DND-41 (cell line): Measurements from ENCODE around the gene ACSF3.

Experiments
- ATAC-seq: fragments of 200-7000 bp; cut with Tn5 transposase; 3 replicates; pipeline ENCODE4 v1.9.1; 2021; ENCODE audit warnings: low read depth; ENCODE audit not compliant: insufficient read depth
- DNase-seq: peaks from one replicate; pipeline ENCODE4 v3.0.0-alpha.2; 2020
- H2AFZ ChIP-seq: 2 replicates; pipeline ENCODE4 v1.6.0; 2012; ENCODE audit warnings: low read depth, low read length
- H3K27ac ChIP-seq: 2 replicates; pipeline ENCODE4 v1.5.1; 2012; ENCODE audit warnings: low read length, inconsistent platforms
- H3K27me3 ChIP-seq: fragments of 200-600 bp; sonication (generic); 2 replicates; pipeline ENCODE4 v1.6.0; 2012; ENCODE audit warnings: low read length, mild to moderate bottlenecking, inconsistent platforms; ENCODE audit not compliant: insufficient read depth, poor library complexity
- H3K36me3 ChIP-seq: 2 replicates; pipeline ENCODE4 v1.5.1; 2012; ENCODE audit warnings: low read length, inconsistent platforms; ENCODE audit not compliant: insufficient read depth
- H3K4me1 ChIP-seq: 2 replicates; pipeline ENCODE4 v1.5.1; 2012; ENCODE audit warnings: mild to moderate bottlenecking, low read length; ENCODE audit not compliant: insufficient read depth
- H3K4me2 ChIP-seq: 2 replicates; pipeline ENCODE4 v1.6.0; 2012; ENCODE audit warnings: mild to moderate bottlenecking, moderate library complexity, low read length, inconsistent platforms; ENCODE audit not compliant: insufficient read depth
- H3K4me3 ChIP-seq, 2 experiments: fragments of 200-600 bp in 1 of 2; shearing (Covaris generic) in 1 of 2; 2 replicates each; pipeline ENCODE4 v1.5.1; 2012 to 2016; ENCODE audit warnings: inconsistent platforms in 2 of 2, low read length in 2 of 2, mild to moderate bottlenecking in 2 of 2, low read depth in 1 of 2, moderate library complexity in 1 of 2
- H3K79me2 ChIP-seq: 2 replicates; pipeline ENCODE4 v1.6.0; 2012; ENCODE audit warnings: low read length, inconsistent platforms; ENCODE audit not compliant: insufficient read depth
- H3K9ac ChIP-seq: 2 replicates; pipeline ENCODE4 v1.6.0; 2012; ENCODE audit warnings: low read depth, mild to moderate bottlenecking, inconsistent platforms, low read length, moderate library complexity
- H3K9me3 ChIP-seq: 2 replicates; pipeline ENCODE4 v1.5.1; 2012; ENCODE audit warnings: low read length, moderate library complexity, mild to moderate bottlenecking, inconsistent platforms; ENCODE audit not compliant: insufficient read depth, severe bottlenecking
- H4K20me1 ChIP-seq: 2 replicates; pipeline ENCODE4 v1.6.0; 2012; ENCODE audit warnings: low read length; ENCODE audit not compliant: insufficient read depth
- CTCF ChIP-seq: IDR thresholded peaks from 2 replicates; pipeline ENCODE4 v1.5.1; 2012; ENCODE audit warnings: borderline replicate concordance, low read length, moderate library complexity, mild to moderate bottlenecking; ENCODE audit not compliant: poor library complexity, severe bottlenecking; ENCODE audit errors: extremely low read depth
- EZH2 ChIP-seq: IDR thresholded peaks from 3 replicates; pipeline ENCODE4 v1.6.1; 2012; ENCODE audit warnings: borderline replicate concordance, low read depth, mild to moderate bottlenecking, moderate library complexity, low read length, inconsistent platforms; ENCODE audit not compliant: severe bottlenecking

The ACSF3 gene

DNA sequence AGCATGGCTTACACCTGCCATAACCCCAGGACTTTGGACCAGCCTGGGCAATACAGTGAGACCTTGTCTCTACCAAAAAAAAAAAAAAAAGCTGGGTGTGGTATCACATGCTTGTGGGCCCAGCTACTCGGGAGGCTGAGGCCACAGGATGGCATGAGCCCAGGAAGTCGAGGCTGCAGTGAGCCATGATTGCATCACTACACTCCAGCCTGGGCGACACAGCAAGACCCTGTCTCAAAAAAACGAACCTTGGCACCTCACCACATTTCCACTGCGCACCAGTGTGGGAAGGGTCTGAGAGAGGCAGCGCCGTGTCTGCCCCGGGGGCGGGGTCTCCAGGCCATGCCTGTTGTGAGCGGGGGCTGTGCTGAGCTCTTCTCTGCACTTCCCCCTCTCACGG lies 6.3 kb downstream of the ACSF3 start:
- peak; percentile 28; the same call in 1 of the 3 replicates for ATAC-seq
- DNase-seq, result no peak
- peaks cover 15% of the 10 kb centered on the region for H3K4me1 ChIP-seq
- no peak overlapping the region for H2AFZ ChIP-seq
- H3K9me3 ChIP-seq, result no peaks in the 10 kb centered on the region
- peaks cover 51% of the 10 kb centered on the region for H4K20me1 ChIP-seq
- no peaks in the 10 kb centered on the region for H3K27me3 ChIP-seq
- H3K4me3 ChIP-seq, result no peak overlapping the region
- H3K9ac ChIP-seq, result no peak overlapping the region
- H3K27ac ChIP-seq, result no peak overlapping the region
- no peak overlapping the region for H3K4me2 ChIP-seq
- TF ChIP-seq CTCF (no peak), EZH2 (no peak)
- peaks cover 64% of the 10 kb centered on the region for H3K79me2 ChIP-seq
- peaks cover 74% of the 10 kb centered on the region for H3K36me3 ChIP-seq

- Histone ChIP-seq H3K4me3 (no peak overlapping the region), H3K4me1 (peaks cover 7% of the 10 kb centered on the region), H3K27me3 (no peaks in the 10 kb centered on the region), H3K79me2 (peaks cover 58% of the 10 kb centered on the region), H4K20me1 (peaks cover 60% of the 10 kb centered on the region), H2AFZ (no peak overlapping the region), H3K9me3 (no peaks in the 10 kb centered on the region), H3K4me2 (no peak overlapping the region), H3K27ac (no peak overlapping the region), H3K9ac (no peak overlapping the region), H3K36me3 (peaks cover 82% of the 10 kb centered on the region)
- ATAC-seq, result no peak
- no peak for DNase-seq
- TF ChIP-seq EZH2 (no peak), CTCF (no peak)
Observed at GRCh38 chr16:89100601-89101302, 7.1 kb downstream of the ACSF3 start.

GRCh38 chr16:89101303-89102040 lies 7.8 kb downstream of the ACSF3 start:
- peaks cover 52% of the 10 kb centered on the region for H3K79me2 ChIP-seq
- no peak for DNase-seq
- H2AFZ ChIP-seq, result no peak overlapping the region
- H4K20me1 ChIP-seq, result peaks cover 63% of the 10 kb centered on the region
- H3K27ac ChIP-seq, result no peak overlapping the region
- H3K27me3 ChIP-seq, result no peaks in the 10 kb centered on the region
- ATAC-seq, result no peak
- no peak overlapping the region for H3K4me2 ChIP-seq
- TF ChIP-seq EZH2 (no peak), CTCF (no peak)
- H3K9me3 ChIP-seq, result no peaks in the 10 kb centered on the region
- peaks cover 83% of the 10 kb centered on the region for H3K36me3 ChIP-seq
- no peaks in the 10 kb centered on the region for H3K4me1 ChIP-seq
- H3K9ac ChIP-seq, result no peak overlapping the region
- H3K4me3 ChIP-seq, result no peak overlapping the region
